ENCODE measurements around the gene HIP1. TPM values are rescaled to one million over a fixed set of nuclear protein-coding genes. Genes with fewer than 3 reads are reported as not detected.

Gene HIP1
- total and polyA plus RNA-seq, 9 of the 15 experiments (the other 6 are each of a cell fraction or from before 2014, with no cell fraction given), result 2.4 to 13.7 (median 9.5) TPM

DNA sequence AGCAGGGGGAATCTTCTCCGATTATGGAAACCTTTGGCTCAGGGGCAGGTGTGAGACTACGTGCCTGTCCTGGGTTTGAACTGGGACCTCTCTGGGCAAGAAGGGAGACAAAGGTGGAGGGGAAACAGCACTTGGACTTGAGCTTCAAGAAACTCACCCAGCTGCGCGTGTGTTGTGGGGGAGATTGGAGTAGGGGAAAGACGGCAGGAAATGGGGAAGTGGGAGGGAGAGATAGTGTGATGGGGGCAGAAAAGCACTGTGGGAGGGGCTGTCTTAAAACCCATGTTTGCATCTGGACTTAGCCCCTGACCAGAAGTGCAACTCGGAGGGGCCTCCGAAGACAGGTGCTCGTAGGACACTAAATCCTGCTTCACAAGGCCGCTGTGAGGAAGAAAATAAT, 107.0 kb downstream of the HIP1 start (continued):
- TF ChIP-seq, protein P1, sequence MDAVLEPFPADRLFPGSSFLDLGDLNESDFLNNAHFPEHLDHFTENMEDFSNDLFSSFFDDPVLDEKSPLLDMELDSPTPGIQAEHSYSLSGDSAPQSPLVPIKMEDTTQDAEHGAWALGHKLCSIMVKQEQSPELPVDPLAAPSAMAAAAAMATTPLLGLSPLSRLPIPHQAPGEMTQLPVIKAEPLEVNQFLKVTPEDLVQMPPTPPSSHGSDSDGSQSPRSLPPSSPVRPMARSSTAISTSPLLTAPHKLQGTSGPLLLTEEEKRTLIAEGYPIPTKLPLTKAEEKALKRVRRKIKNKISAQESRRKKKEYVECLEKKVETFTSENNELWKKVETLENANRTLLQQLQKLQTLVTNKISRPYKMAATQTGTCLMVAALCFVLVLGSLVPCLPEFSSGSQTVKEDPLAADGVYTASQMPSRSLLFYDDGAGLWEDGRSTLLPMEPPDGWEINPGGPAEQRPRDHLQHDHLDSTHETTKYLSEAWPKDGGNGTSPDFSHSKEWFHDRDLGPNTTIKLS (IDR thresholded peaks at IDR 0.05; ENCODE audit: borderline replicate concordance, low read depth), result no peak
- no peak for TF ChIP-seq C11orf30 (IDR thresholded peaks at IDR 0.05; ENCODE audit: low read depth)
- TF ChIP-seq CEBPG (CRISPR knock-in tag; IDR thresholded peaks at IDR 0.05), result no peak
- no peak for TF ChIP-seq CEBPG (tag; conservative IDR thresholded peaks at IDR 0.05 in 1 of 2, IDR thresholded peaks at IDR 0.05 in 1 of 2)
- peak; percentile 74; the same call in 1 of the 2 replicates for TF ChIP-seq ZNF766 (CRISPR knock-in tag; conservative IDR thresholded peaks at IDR 0.05)
- TF ChIP-seq, protein P2, sequence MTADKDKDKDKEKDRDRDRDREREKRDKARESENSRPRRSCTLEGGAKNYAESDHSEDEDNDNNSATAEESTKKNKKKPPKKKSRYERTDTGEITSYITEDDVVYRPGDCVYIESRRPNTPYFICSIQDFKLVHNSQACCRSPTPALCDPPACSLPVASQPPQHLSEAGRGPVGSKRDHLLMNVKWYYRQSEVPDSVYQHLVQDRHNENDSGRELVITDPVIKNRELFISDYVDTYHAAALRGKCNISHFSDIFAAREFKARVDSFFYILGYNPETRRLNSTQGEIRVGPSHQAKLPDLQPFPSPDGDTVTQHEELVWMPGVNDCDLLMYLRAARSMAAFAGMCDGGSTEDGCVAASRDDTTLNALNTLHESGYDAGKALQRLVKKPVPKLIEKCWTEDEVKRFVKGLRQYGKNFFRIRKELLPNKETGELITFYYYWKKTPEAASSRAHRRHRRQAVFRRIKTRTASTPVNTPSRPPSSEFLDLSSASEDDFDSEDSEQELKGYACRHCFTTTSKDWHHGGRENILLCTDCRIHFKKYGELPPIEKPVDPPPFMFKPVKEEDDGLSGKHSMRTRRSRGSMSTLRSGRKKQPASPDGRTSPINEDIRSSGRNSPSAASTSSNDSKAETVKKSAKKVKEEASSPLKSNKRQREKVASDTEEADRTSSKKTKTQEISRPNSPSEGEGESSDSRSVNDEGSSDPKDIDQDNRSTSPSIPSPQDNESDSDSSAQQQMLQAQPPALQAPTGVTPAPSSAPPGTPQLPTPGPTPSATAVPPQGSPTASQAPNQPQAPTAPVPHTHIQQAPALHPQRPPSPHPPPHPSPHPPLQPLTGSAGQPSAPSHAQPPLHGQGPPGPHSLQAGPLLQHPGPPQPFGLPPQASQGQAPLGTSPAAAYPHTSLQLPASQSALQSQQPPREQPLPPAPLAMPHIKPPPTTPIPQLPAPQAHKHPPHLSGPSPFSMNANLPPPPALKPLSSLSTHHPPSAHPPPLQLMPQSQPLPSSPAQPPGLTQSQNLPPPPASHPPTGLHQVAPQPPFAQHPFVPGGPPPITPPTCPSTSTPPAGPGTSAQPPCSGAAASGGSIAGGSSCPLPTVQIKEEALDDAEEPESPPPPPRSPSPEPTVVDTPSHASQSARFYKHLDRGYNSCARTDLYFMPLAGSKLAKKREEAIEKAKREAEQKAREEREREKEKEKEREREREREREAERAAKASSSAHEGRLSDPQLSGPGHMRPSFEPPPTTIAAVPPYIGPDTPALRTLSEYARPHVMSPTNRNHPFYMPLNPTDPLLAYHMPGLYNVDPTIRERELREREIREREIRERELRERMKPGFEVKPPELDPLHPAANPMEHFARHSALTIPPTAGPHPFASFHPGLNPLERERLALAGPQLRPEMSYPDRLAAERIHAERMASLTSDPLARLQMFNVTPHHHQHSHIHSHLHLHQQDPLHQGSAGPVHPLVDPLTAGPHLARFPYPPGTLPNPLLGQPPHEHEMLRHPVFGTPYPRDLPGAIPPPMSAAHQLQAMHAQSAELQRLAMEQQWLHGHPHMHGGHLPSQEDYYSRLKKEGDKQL (CRISPR knock-in tag; IDR thresholded peaks at IDR 0.05; ENCODE audit: borderline replicate concordance), result no peak
- peak; percentile 68 for TF ChIP-seq CHD4 (IDR thresholded peaks at IDR 0.05; ENCODE audit: insufficient read depth, insufficient replicate concordance, low read depth, low read length, poor library complexity, severe bottlenecking)
- TF ChIP-seq CBX2 (IDR thresholded peaks at IDR 0.05; ENCODE audit: insufficient read depth, low read length, poor library complexity, severe bottlenecking), result no peak
- no peak for TF ChIP-seq ZNF184 (CRISPR knock-in tag; IDR thresholded peaks at IDR 0.05)
- no peak for TF ChIP-seq ZNF224 (CRISPR knock-in tag; IDR thresholded peaks at IDR 0.05)
- no peak for TF ChIP-seq NCOA6 (IDR thresholded peaks at IDR 0.05)
- no peak for TF ChIP-seq NFYB (IDR thresholded peaks at IDR 0.05; ENCODE audit: extremely low read depth, insufficient read length)
- TF ChIP-seq ZNF830 (CRISPR knock-in tag; IDR thresholded peaks at IDR 0.05), result no peak
- peak in 1 of 2 experiments; percentile 74; a peak in 2 of 4 replicates for TF ChIP-seq ETV6 (IDR thresholded peaks at IDR 0.05; ENCODE audit: borderline replicate concordance in 1 of 2, low read depth in 2 of 2, low read length in 1 of 2)
- TF ChIP-seq ETV6 (CRISPR knock-in tag; IDR thresholded peaks at IDR 0.05; ENCODE audit: borderline replicate concordance), result no peak
- no peak for TF ChIP-seq ZZZ3 (IDR thresholded peaks at IDR 0.05)
- TF ChIP-seq GATAD2A (IDR thresholded peaks at IDR 0.05), result no peak
- TF ChIP-seq, protein P3, sequence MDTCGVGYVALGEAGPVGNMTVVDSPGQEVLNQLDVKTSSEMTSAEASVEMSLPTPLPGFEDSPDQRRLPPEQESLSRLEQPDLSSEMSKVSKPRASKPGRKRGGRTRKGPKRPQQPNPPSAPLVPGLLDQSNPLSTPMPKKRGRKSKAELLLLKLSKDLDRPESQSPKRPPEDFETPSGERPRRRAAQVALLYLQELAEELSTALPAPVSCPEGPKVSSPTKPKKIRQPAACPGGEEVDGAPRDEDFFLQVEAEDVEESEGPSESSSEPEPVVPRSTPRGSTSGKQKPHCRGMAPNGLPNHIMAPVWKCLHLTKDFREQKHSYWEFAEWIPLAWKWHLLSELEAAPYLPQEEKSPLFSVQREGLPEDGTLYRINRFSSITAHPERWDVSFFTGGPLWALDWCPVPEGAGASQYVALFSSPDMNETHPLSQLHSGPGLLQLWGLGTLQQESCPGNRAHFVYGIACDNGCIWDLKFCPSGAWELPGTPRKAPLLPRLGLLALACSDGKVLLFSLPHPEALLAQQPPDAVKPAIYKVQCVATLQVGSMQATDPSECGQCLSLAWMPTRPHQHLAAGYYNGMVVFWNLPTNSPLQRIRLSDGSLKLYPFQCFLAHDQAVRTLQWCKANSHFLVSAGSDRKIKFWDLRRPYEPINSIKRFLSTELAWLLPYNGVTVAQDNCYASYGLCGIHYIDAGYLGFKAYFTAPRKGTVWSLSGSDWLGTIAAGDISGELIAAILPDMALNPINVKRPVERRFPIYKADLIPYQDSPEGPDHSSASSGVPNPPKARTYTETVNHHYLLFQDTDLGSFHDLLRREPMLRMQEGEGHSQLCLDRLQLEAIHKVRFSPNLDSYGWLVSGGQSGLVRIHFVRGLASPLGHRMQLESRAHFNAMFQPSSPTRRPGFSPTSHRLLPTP (IDR thresholded peaks at IDR 0.05; ENCODE audit: borderline replicate concordance, extremely low read depth, insufficient read length), result no peak
- no peak for TF ChIP-seq TCFL5 (CRISPR knock-in tag; conservative IDR thresholded peaks at IDR 0.05)
